ENCODE measurements around the gene ZNF581. TPM values are rescaled to one million over a fixed set of nuclear protein-coding genes. Genes with fewer than 3 reads are reported as not detected.

The ZNF581 gene
- total RNA-seq, 2 donors from 2014 or later: 16.0 to 20.3 TPM

GRCh38 chr19:55644842-55645511 is 1.5 kb downstream of the ZNF581 start:
- Histone ChIP-seq H3K27ac (no peak overlapping the region), H3K4me1 (peaks cover 32% of the 10 kb centered on the region), H3K27me3 (no peaks in the 10 kb centered on the region), H3K36me3 (no peaks in the 10 kb centered on the region), H3K9me3 (no peaks in the 10 kb centered on the region), H3K9ac (ENCODE audit: low read depth in 2 of 2, low read length in 2 of 2) (peak overlapping the region; percentile 78 to 84), H3K4me3 (no peak overlapping the region)
- TF ChIP-seq, protein P1, sequence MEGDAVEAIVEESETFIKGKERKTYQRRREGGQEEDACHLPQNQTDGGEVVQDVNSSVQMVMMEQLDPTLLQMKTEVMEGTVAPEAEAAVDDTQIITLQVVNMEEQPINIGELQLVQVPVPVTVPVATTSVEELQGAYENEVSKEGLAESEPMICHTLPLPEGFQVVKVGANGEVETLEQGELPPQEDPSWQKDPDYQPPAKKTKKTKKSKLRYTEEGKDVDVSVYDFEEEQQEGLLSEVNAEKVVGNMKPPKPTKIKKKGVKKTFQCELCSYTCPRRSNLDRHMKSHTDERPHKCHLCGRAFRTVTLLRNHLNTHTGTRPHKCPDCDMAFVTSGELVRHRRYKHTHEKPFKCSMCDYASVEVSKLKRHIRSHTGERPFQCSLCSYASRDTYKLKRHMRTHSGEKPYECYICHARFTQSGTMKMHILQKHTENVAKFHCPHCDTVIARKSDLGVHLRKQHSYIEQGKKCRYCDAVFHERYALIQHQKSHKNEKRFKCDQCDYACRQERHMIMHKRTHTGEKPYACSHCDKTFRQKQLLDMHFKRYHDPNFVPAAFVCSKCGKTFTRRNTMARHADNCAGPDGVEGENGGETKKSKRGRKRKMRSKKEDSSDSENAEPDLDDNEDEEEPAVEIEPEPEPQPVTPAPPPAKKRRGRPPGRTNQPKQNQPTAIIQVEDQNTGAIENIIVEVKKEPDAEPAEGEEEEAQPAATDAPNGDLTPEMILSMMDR (IDR thresholded peaks at IDR 0.05): no peak
- DNase-seq: no peak
- intact Hi-C loops (cut with DNase I): no loop called here

DNA sequence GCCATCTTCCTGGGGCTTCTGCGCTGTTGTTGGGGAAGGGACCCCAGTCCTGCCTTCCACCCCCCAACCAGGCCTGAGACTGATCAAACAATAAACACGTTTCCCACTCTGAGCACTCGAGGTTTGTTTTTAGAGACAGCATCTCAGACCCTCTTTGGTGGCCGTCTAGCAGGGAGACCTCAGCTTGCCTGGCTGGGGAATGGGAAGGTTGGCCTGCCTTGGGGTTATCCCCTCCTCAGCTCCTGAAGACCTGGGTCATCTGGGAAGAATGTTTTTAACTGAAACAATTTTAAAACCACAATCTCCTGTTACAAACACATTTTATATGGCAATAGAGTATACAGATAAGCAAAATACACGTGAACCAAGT is 2.0 kb downstream of the ZNF581 start:
- Histone ChIP-seq H3K9me3 (no peaks in the 10 kb centered on the region), H3K4me1 (peaks cover 27% of the 10 kb centered on the region), H3K4me3 (no peak overlapping the region), H3K36me3 (no peaks in the 10 kb centered on the region), H3K27me3 (no peaks in the 10 kb centered on the region), H3K27ac (no peak overlapping the region), H3K9ac (ENCODE audit: low read depth in 2 of 2, low read length in 2 of 2) (no peak overlapping the region)
- no peak for DNase-seq
- TF ChIP-seq, protein P1 (IDR thresholded peaks at IDR 0.05): no peak
- intact Hi-C loops (cut with DNase I): no loop called here

DNA sequence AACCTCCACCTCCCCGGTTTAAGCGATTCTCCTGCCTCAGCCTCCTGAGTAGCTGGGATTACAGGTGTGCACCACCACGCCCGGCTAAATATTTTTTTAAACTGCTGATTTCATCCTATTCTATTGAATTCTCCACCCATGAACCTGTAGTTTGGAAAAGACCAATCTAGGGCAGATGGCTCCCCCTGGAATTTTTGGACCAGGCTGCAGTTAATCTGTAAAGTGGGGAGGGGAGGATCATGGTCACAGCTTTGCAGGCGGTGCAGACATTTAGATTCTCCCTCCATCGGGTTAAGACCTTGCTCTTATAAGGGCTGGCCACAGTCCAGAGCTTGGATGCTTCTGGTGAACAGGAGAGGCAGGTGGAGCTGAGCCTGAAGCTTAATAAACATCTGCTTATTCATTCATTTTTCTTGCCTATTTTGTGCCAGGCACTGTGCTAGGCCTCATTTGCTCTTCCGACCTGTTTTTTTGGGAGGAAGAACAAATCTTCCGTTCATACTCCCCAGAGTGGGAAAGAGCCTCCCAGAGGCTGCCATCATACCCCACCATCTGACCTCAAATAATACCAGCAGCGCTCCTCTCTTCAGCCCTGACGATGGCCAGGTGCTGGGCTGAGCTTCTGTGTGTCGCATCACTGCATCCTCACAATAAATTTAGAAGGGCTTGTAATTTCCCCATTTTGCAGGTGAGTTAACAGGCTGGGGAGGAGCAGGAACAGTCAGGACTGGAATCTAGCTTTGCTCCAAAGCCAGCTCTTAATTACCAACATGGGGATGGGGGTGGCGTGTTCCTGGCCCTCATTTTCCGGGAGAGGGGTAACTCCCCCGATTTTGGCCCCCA is 3.7 kb downstream of the ZNF581 start:
- Histone ChIP-seq H3K4me1 (peaks cover 22% of the 10 kb centered on the region), H3K9me3 (no peaks in the 10 kb centered on the region), H3K36me3 (no peaks in the 10 kb centered on the region), H3K27ac (peak overlapping the region; percentile 10), H3K9ac (ENCODE audit: low read depth in 2 of 2, low read length in 2 of 2) (peak overlapping the region; percentile 74 to 75), H3K27me3 (no peaks in the 10 kb centered on the region), H3K4me3 (peak overlapping the region; percentile 51)
- intact Hi-C loops (cut with DNase I): no loop called here
- TF ChIP-seq, protein P1 (IDR thresholded peaks at IDR 0.05): no peak
- no peak for DNase-seq

- intact Hi-C loops (cut with DNase I): no loop called here
- DNase-seq: peak; percentile 63
- peak within 1 kb of the TSS; percentile 51 for H3K4me3 ChIP-seq
- no peaks in the 10 kb centered on the region for H3K9me3 ChIP-seq
- TF ChIP-seq, protein P1 (IDR thresholded peaks at IDR 0.05): no peak
- H3K4me1 ChIP-seq: peaks cover 14% of the 10 kb centered on the region
- no peaks in the 10 kb centered on the region for H3K27me3 ChIP-seq
- H3K9ac ChIP-seq (ENCODE audit: low read depth in 2 of 2, low read length in 2 of 2): peak within 1 kb of the TSS; percentile 74 to 75
- H3K36me3 ChIP-seq: no peaks in the 10 kb centered on the region
- H3K27ac ChIP-seq: peak within 1 kb of the TSS; percentile 10
Measured at GRCh38 chr19:55647732-55648584, 4.5 kb downstream of the ZNF581 start, which contains the start of gene CCDC106. Gene CCDC106 (plus strand): TSS chr19:55648212. CDS start chr19:55649047, 835 bp downstream.
